CD8-positive, alpha-beta memory T cell (primary cell): Measurements from ENCODE around the gene NCS1. TPM values are rescaled to one million over a fixed set of nuclear protein-coding genes. Genes with fewer than 3 reads are reported as not detected.

Experiments used
- CTCF ChIA-PET: fragments of 350-600 bp; sonication (Branson Sonifier 250); formaldehyde crosslinking; loops from one replicate; lab custom pipeline; 2021; ENCODE audit warnings: antibody characterized with exemption; lab: Charles Lee
- POLR2A ChIA-PET: fragments of 350-600 bp; sonication (Branson Sonifier 250); formaldehyde crosslinking; loops from one replicate; lab custom pipeline; 2021; ENCODE audit warnings: antibody characterized with exemption; lab: Charles Lee
- DNase-seq, 5 donors: peaks; one replicate each; pipeline versions ENCODE4 v3.0.0 to v3.0.0-alpha.2; 2020 to 2022; ENCODE audit warnings: mixed read lengths in 1 of 5
- H3K27ac ChIP-seq: one replicate; pipeline ENCODE4 v1.7.0; 2013; ENCODE audit warnings: low read depth, mild to moderate bottlenecking, low read length, moderate library complexity
- H3K27me3 ChIP-seq: 2 replicates; pipeline ENCODE4 v1.7.0; 2013; ENCODE audit warnings: low read length, mild to moderate bottlenecking; ENCODE audit not compliant: insufficient read depth, poor library complexity, severe bottlenecking
- H3K36me3 ChIP-seq: 2 replicates; pipeline ENCODE4 v1.7.0; 2013; ENCODE audit warnings: mild to moderate bottlenecking, low read length, moderate library complexity; ENCODE audit not compliant: insufficient read depth
- H3K4me1 ChIP-seq: 2 replicates; pipeline ENCODE4 v1.7.0; 2013; ENCODE audit warnings: mild to moderate bottlenecking, low read length, moderate library complexity; ENCODE audit not compliant: insufficient read depth
- H3K4me3 ChIP-seq: 2 replicates; pipeline ENCODE4 v1.7.0; 2013; ENCODE audit warnings: mild to moderate bottlenecking, low read length
- H3K9me3 ChIP-seq: 2 replicates; pipeline ENCODE4 v1.7.0; 2013; ENCODE audit warnings: mild to moderate bottlenecking, low read length
- H3K27ac Mint-ChIP-seq, 8 donors: one replicate each; pipeline ENCODE4 v1.8.0; 2020 to 2021; ENCODE audit warnings: mixed read lengths in 8 of 8, mild to moderate bottlenecking in 6 of 8, inconsistent platforms in 3 of 8, moderate library complexity in 3 of 8
- H3K27me3 Mint-ChIP-seq, 2 donors: one replicate each; pipeline ENCODE4 v1.8.0; 2020 to 2021; ENCODE audit warnings: mixed read lengths in 2 of 2, mild to moderate bottlenecking in 1 of 2, moderate library complexity in 1 of 2
- H3K36me3 Mint-ChIP-seq, 3 donors: one replicate each; pipeline ENCODE4 v1.8.0; 2020 to 2021; ENCODE audit warnings: mixed read lengths in 3 of 3, inconsistent platforms in 1 of 3, mild to moderate bottlenecking in 1 of 3
- H3K4me1 Mint-ChIP-seq, 3 donors: one replicate each; pipeline ENCODE4 v1.8.0; 2020 to 2021; ENCODE audit warnings: mixed read lengths in 3 of 3, inconsistent platforms in 1 of 3, mild to moderate bottlenecking in 1 of 3
- H3K4me3 Mint-ChIP-seq, 7 donors: one replicate each; pipeline ENCODE4 v1.8.0; 2020 to 2021; ENCODE audit warnings: mixed read lengths in 7 of 7, mild to moderate bottlenecking in 6 of 7, moderate library complexity in 4 of 7, inconsistent platforms in 2 of 7
- H3K9me3 Mint-ChIP-seq, 5 donors: one replicate each; pipeline ENCODE4 v1.8.0; 2020 to 2022; ENCODE audit warnings: mixed read lengths in 5 of 5, mild to moderate bottlenecking in 3 of 5, moderate library complexity in 2 of 5, inconsistent platforms in 1 of 5
- polyA plus RNA-seq: library from polyadenylated mRNA; unstranded; fragments of 300-500 nt; fragmentation: Illumina TruSeq; gene quantifications from one replicate; pipeline ENCODE4 v1.2.3, GENCODE V29; 2021
- total RNA-seq, 2 experiments: library from RNA; stranded (reverse); gene quantifications; one replicate each; pipeline ENCODE4 v1.2.3, GENCODE V29; 2021

Gene NCS1
- total and polyA plus RNA-seq, 3 experiments from 2014 or later, result 0.54 to 24.3 (median 23.6) TPM

DNA sequence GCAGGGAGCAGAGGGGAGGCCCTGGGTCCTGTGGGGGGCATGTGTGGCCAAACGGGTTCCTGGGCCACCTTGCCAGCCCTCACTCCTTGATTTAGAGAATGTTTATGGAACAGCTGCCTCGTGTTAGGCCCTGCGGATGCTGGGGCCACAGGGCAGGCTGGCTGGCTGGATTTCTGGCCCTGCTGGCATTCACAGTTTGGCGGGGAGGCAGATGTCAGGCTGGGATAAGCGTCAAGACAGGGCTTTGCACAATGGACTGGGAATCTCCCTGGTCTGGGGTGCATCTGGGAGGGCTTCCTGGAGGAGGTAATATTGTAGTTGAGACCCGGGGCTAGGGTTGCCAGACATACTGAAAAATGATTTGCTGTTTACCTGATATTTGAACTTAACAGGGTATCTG, 13.8 kb downstream of the NCS1 start:
- Histone ChIP-seq H3K36me3 (no peaks in the 10 kb centered on the region), H3K27me3 (no peaks in the 10 kb centered on the region), H3K9me3 (no peaks in the 10 kb centered on the region), H3K27ac (no peak overlapping the region), H3K4me1 (no peaks in the 10 kb centered on the region), H3K4me3 (no peak overlapping the region)
- ChIA-PET CTCF (interaction anchor here (1.2 kb wide), 1 partner anchor 56 kb away, joined by 5 read pairs; no protein-coding TSS in a partner anchor), POLR2A (no interaction called here)
- H3K36me3 Mint-ChIP-seq, result no peaks in the 10 kb centered on the region
- no peak overlapping the region for H3K4me3 Mint-ChIP-seq
- DNase-seq, result no peak
- no peaks in the 10 kb centered on the region for H3K4me1 Mint-ChIP-seq
- peaks cover 0 to 3% of the 10 kb centered on the region in 2 donors for H3K27me3 Mint-ChIP-seq
- H3K27ac Mint-ChIP-seq, result peak overlapping the region in 2 of 8 donors; percentile 33 to 54
- H3K9me3 Mint-ChIP-seq, result no peaks in the 10 kb centered on the region

DNA sequence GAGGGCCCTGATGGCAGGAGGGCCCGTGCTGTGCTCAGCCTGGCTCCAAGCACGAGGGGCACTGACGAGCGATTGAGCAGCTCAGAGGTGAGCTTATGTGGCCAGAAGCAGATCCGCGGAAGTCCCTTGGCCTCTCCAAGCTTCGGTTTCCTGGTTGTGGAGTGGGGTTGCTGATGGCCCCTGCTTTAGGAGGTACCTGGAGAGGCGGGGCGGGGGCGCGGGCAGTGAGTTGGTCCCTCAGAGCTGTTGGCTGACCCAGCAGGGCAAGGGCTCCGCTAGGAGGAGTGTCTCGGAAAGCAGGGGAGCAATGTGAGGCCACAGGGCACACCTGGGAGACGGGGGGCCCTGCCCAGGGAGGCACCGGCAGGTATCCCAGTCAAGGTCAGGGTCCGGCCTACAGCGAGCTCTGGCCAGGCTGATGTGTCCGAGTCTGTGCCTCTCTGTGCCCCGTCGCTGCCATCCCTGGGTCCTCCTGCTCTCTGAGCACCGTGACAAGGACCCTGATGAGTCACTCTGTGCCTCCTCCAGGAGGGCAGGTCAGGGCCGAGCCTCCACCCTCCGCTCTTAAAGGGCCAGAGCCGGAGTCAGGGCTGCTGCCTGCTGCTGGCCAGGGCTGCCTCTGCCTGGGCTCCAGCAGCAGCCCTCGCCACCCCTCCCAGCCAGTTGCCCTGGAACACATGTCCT, 14.8 kb downstream of the NCS1 start:
- Mint-ChIP-seq H3K36me3 (no peaks in the 10 kb centered on the region), H3K27me3 (peaks cover 0 to 3% of the 10 kb centered on the region in 2 donors)

DNA sequence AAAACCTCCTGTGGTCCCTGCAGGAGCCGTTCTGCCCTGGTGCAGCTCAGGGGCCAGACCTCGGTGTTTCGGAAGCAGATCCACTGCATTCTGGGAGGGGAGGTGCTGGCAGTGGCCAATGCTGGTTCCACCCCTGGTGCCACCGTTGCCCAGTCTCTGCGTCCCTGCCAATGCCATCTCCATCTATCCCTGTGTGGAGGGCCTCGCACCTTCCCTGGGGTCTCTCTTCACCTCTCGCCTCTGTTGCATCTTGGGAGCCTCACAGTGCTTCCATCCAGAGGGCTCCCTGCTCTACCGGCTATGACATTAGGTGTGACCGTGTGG, 15.3 kb downstream of the NCS1 start:
- H3K36me3 Mint-ChIP-seq, result no peaks in the 10 kb centered on the region
- Histone ChIP-seq H3K36me3 (no peaks in the 10 kb centered on the region), H3K27me3 (no peaks in the 10 kb centered on the region), H3K4me3 (no peak overlapping the region), H3K27ac (no peak overlapping the region), H3K4me1 (no peaks in the 10 kb centered on the region), H3K9me3 (no peaks in the 10 kb centered on the region)
- H3K27me3 Mint-ChIP-seq, result peaks cover 3% of the 10 kb centered on the region in 2 donors
- H3K27ac Mint-ChIP-seq, result peak overlapping the region in 3 of 8 donors; percentile 57 to 64 (median 57)
- POLR2A ChIA-PET, result no interaction called here
- no peak for DNase-seq
- H3K9me3 Mint-ChIP-seq, result no peaks in the 10 kb centered on the region
- no peak overlapping the region for H3K4me3 Mint-ChIP-seq
- no peaks in the 10 kb centered on the region for H3K4me1 Mint-ChIP-seq
- CTCF ChIA-PET, result no interaction called here

More for the DNA sequence above, 14.8 kb downstream of the NCS1 start:
- DNase-seq, result no peak
- Histone ChIP-seq H3K4me3 (no peak overlapping the region), H3K36me3 (no peaks in the 10 kb centered on the region), H3K27me3 (no peaks in the 10 kb centered on the region), H3K4me1 (no peaks in the 10 kb centered on the region), H3K27ac (no peak overlapping the region), H3K9me3 (no peaks in the 10 kb centered on the region)
- ChIA-PET CTCF (no interaction called here), POLR2A (no interaction called here)
- Mint-ChIP-seq H3K4me1 (no peaks in the 10 kb centered on the region), H3K27ac (peak overlapping the region in 1 of 8 donors; percentile 57), H3K4me3 (no peak overlapping the region), H3K9me3 (no peaks in the 10 kb centered on the region)

DNA sequence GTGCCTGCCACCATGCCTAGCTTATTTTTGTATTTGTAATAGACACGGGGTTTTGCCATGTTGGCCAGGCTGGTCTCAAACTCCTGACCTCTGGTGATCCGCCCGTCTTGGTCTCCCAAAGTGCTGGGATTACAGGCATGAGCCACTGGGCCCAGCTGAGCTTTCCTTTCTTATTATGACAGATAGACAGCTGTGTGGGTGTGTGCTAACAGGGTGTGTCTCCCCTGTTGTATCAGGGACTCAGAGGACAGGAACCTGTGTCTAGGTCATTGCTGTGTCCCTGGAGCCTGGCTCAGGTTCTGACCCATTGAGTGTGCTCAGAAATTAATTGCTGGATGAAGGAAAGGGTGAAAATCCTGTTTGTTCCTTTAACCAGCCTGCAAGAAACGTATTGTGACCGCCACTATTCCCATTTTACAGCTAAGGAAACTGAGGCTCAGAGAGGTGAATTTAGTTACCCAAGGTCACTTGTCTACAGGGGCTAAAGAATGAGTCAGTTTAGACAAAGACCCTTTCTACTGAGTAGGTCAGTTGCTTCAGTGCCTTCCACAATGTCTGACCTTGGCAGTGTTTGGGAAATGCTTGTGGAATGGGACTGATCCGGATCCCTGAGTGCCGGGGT, 16.8 kb downstream of the NCS1 start:
- Histone ChIP-seq H3K4me3 (no peak overlapping the region), H3K4me1 (no peaks in the 10 kb centered on the region), H3K27ac (no peak overlapping the region), H3K36me3 (no peaks in the 10 kb centered on the region), H3K9me3 (no peaks in the 10 kb centered on the region), H3K27me3 (no peaks in the 10 kb centered on the region)
- H3K9me3 Mint-ChIP-seq, result no peaks in the 10 kb centered on the region
- no peak overlapping the region for H3K4me3 Mint-ChIP-seq
- peaks cover 3 to 6% of the 10 kb centered on the region in 2 donors for H3K27me3 Mint-ChIP-seq
- ChIA-PET CTCF (no interaction called here), POLR2A (no interaction called here)
- no peak overlapping the region for H3K27ac Mint-ChIP-seq
- DNase-seq, result no peak
- H3K4me1 Mint-ChIP-seq, result peaks cover 0 to under 1% (median 0%) of the 10 kb centered on the region in 3 donors
- H3K36me3 Mint-ChIP-seq, result no peaks in the 10 kb centered on the region

DNA sequence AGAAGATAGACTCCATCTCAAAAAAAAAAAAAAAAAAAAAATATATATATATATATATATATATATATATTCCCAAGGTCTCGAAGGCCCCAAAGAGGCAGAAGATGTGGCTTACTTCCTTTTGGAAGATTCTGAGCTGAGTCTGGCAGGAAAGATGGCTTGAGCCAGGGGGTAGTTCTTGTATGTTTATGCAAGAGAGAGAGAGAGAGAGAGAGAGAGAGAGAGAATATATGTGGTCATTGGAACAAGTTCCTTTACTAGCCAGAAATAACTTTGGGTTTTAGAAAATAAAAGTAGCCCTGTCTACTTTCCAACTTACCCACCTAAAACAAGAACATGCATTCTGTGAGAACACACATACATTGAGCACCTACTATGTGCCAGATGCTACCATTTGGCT, 17.6 kb downstream of the NCS1 start:
- H3K27ac ChIP-seq, result no peak overlapping the region
- peaks cover 0 to 1% (median 0%) of the 10 kb centered on the region in 3 donors for H3K4me1 Mint-ChIP-seq
- no peaks in the 10 kb centered on the region for H3K27me3 ChIP-seq
- H3K4me1 ChIP-seq, result no peaks in the 10 kb centered on the region
- H3K27me3 Mint-ChIP-seq, result peaks cover 3 to 6% of the 10 kb centered on the region in 2 donors
- no peak overlapping the region for H3K27ac Mint-ChIP-seq
- H3K36me3 Mint-ChIP-seq, result no peaks in the 10 kb centered on the region
- no peak overlapping the region for H3K4me3 Mint-ChIP-seq
- H3K36me3 ChIP-seq, result no peaks in the 10 kb centered on the region
- CTCF ChIA-PET, result no interaction called here
- no peaks in the 10 kb centered on the region for H3K9me3 Mint-ChIP-seq
- no peak overlapping the region for H3K4me3 ChIP-seq
- POLR2A ChIA-PET, result no interaction called here
- DNase-seq, result no peak
- no peaks in the 10 kb centered on the region for H3K9me3 ChIP-seq

DNA sequence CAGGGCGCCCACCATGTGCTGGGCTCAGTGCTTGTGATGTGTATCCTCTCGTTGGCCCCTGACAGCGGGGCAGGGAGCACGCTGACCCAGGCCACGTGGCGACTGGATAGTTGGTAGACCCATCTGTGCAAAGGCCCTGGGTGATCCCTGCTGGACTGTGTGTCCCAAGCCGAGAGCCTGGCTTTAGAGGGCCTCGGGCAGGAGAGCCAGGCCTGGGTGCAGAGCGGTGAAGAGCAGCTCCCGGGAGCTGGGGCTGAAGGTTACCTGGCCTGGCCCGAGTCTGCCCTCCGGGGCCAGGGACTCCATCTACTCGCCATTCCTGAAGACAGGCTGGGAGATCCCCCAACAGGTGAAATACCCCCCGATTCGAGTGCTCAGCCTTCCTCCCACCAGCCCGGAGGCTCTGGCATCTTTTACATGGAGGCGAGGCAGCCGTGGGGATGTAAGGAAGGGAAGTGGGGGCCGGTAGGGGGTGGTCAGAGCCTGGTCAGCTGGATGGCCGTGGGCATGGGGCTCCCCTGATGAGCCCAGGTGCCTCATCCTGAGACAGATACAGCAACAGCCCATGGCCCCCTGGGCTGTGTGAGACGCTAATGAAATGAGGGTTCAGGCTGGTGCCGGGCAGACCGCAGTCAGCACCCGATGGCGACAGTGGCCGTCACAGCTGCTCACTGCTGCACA, 19.0 kb downstream of the NCS1 start:
- CTCF ChIA-PET, result no interaction called here
- H3K36me3 Mint-ChIP-seq, result no peaks in the 10 kb centered on the region

DNA sequence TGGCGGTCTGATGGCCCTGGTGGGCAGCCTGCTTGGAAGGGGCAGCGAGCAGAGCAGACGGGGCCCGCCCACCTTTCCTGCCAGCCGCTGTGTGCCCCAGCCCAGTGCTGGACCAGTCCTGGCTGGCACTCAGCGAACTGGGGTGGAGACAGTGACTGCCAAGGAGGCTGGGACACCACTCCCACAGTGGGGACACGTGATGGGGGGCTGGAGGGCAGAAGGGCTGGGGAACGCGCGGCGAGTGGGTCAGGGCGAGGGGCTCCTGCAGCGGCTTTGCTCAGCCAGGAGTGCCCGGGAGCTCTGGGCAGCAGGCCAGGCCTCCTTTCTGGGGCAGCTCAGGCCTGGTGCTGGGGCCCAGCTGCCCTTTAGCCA, 19.5 kb downstream of the NCS1 start:
- H3K27ac Mint-ChIP-seq, result no peak overlapping the region
- no peak overlapping the region for H3K4me3 Mint-ChIP-seq
- peaks cover 2 to 6% of the 10 kb centered on the region in 2 donors for H3K27me3 Mint-ChIP-seq
- Histone ChIP-seq H3K9me3 (no peaks in the 10 kb centered on the region), H3K36me3 (no peaks in the 10 kb centered on the region), H3K4me1 (no peaks in the 10 kb centered on the region), H3K27ac (no peak overlapping the region), H3K27me3 (no peaks in the 10 kb centered on the region), H3K4me3 (no peak overlapping the region)
- ChIA-PET POLR2A (no interaction called here), CTCF (no interaction called here)
- H3K4me1 Mint-ChIP-seq, result peaks cover 0 to 1% (median 0%) of the 10 kb centered on the region in 3 donors
- no peak for DNase-seq
- no peaks in the 10 kb centered on the region for H3K9me3 Mint-ChIP-seq
- H3K36me3 Mint-ChIP-seq, result no peaks in the 10 kb centered on the region

More for the DNA sequence above, 19.0 kb downstream of the NCS1 start:
- Histone ChIP-seq H3K4me1 (no peaks in the 10 kb centered on the region), H3K4me3 (no peak overlapping the region), H3K27me3 (no peaks in the 10 kb centered on the region), H3K36me3 (no peaks in the 10 kb centered on the region), H3K27ac (no peak overlapping the region), H3K9me3 (no peaks in the 10 kb centered on the region)
- no peak for DNase-seq
- Mint-ChIP-seq H3K4me3 (no peak overlapping the region), H3K27ac (peak overlapping the region in 1 of 8 donors; percentile 43), H3K4me1 (peaks cover 0 to 1% (median 0%) of the 10 kb centered on the region in 3 donors), H3K9me3 (no peaks in the 10 kb centered on the region), H3K27me3 (peaks cover 2 to 6% of the 10 kb centered on the region in 2 donors)
- POLR2A ChIA-PET, result no interaction called here

DNA sequence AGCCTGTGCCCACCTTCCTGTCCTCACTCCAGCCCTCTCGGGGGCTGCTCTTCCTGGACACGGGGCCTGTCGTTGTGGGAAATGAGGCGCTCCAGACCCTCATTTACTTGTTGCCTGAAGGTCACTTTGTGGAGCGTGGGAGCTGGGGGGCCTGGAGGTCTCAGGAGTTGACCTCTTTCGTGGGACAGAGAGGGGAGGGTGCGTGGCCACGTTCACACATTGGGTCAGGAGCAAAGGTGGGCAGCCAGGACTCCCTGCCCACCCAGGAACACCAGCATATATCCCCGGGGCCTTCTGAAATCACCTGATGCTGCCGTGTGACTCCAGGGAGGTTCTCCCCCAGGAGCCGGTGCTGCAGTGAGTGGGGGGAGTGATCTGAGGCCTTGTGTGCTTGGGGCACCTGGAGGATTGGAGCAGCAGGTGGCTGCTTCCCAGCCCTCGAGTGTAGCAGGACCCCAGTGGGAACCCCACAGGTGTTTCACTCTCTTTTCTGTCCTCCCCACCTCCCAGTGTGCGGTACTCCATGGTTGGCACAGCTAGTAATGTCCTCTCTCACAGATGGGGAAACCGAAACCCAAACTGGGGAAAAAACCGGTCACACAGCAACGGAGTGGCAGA, 20.3 kb downstream of the NCS1 start:
- ChIA-PET POLR2A (no interaction called here), CTCF (no interaction called here)
- H3K27ac Mint-ChIP-seq, result no peak overlapping the region

More for the DNA sequence above, 20.3 kb downstream of the NCS1 start:
- no peaks in the 10 kb centered on the region for H3K9me3 ChIP-seq
- H3K4me3 ChIP-seq, result no peak overlapping the region
- H3K36me3 ChIP-seq, result no peaks in the 10 kb centered on the region
- H3K27ac ChIP-seq, result no peak overlapping the region
- Mint-ChIP-seq H3K27me3 (peaks cover 2 to 6% of the 10 kb centered on the region in 2 donors), H3K4me3 (no peak overlapping the region), H3K9me3 (no peaks in the 10 kb centered on the region), H3K36me3 (no peaks in the 10 kb centered on the region), H3K4me1 (peaks cover 0 to 1% (median 0%) of the 10 kb centered on the region in 3 donors)
- no peaks in the 10 kb centered on the region for H3K4me1 ChIP-seq
- no peaks in the 10 kb centered on the region for H3K27me3 ChIP-seq
- DNase-seq, result no peak
